CD4-positive, alpha-beta memory T cell (primary cell): ENCODE results near the gene OTOP2. TPM values are rescaled to one million over a fixed set of nuclear protein-coding genes. Genes with fewer than 3 reads are reported as not detected.

Experiments used
- CTCF ChIA-PET: fragments of 350-600 bp; sonication (Branson Sonifier 250); formaldehyde crosslinking; loops from one replicate; lab custom pipeline; 2021; ENCODE audit warnings: inconsistent platforms; ENCODE audit not compliant: partially characterized antibody; lab: Charles Lee
- POLR2A ChIA-PET: fragments of 350-600 bp; sonication (Branson Sonifier 250); formaldehyde crosslinking; loops from one replicate; lab custom pipeline; 2021; ENCODE audit not compliant: partially characterized antibody; lab: Charles Lee
- DNase-seq, 5 donors: peaks; one replicate each; pipeline versions ENCODE4 v3.0.0 to v3.0.0-alpha.2; 2020 to 2022; ENCODE audit warnings: mixed read lengths in 1 of 5
- H3K27ac ChIP-seq: one replicate; pipeline ENCODE4 v1.7.0; 2013; ENCODE audit warnings: low read depth, low read length
- H3K27me3 ChIP-seq: 2 replicates; pipeline ENCODE4 v1.7.0; 2013; ENCODE audit warnings: mild to moderate bottlenecking, low read length, moderate library complexity; ENCODE audit not compliant: insufficient read depth
- H3K36me3 ChIP-seq: 2 replicates; pipeline ENCODE4 v1.7.0; 2013; ENCODE audit warnings: mild to moderate bottlenecking, low read length, moderate library complexity; ENCODE audit not compliant: insufficient read depth
- H3K4me1 ChIP-seq: 2 replicates; pipeline ENCODE4 v1.7.0; 2013; ENCODE audit warnings: mild to moderate bottlenecking, low read length, moderate library complexity; ENCODE audit not compliant: insufficient read depth
- H3K4me3 ChIP-seq, 2 donors: one replicate each; pipeline ENCODE4 v1.7.0; 2013; ENCODE audit warnings: low read length in 2 of 2, mild to moderate bottlenecking in 1 of 2
- H3K9me3 ChIP-seq, 2 donors: one replicate each; pipeline ENCODE4 v1.7.0; 2013; ENCODE audit warnings: low read length in 2 of 2, control low read depth in 1 of 2; ENCODE audit not compliant: control insufficient read depth in 1 of 2
- H3K27ac Mint-ChIP-seq, 7 donors: one replicate each; pipeline ENCODE4 v1.8.0; 2020 to 2021; ENCODE audit warnings: mixed read lengths in 7 of 7, mild to moderate bottlenecking in 6 of 7, inconsistent platforms in 3 of 7, moderate library complexity in 3 of 7
- H3K27me3 Mint-ChIP-seq, 2 donors: one replicate each; pipeline ENCODE4 v1.8.0; 2020 to 2021; ENCODE audit warnings: mixed read lengths in 2 of 2
- H3K36me3 Mint-ChIP-seq, 2 donors: one replicate each; pipeline ENCODE4 v1.8.0; 2020 to 2021; ENCODE audit warnings: mixed read lengths in 2 of 2, inconsistent platforms in 1 of 2, mild to moderate bottlenecking in 1 of 2
- H3K4me1 Mint-ChIP-seq, 4 donors: one replicate each; pipeline ENCODE4 v1.8.0; 2020 to 2021; ENCODE audit warnings: mixed read lengths in 4 of 4, mild to moderate bottlenecking in 1 of 4
- H3K4me3 Mint-ChIP-seq, 8 donors: one replicate each; pipeline ENCODE4 v1.8.0; 2020 to 2021; ENCODE audit warnings: mixed read lengths in 8 of 8, mild to moderate bottlenecking in 7 of 8, moderate library complexity in 6 of 8, inconsistent platforms in 3 of 8
- H3K9me3 Mint-ChIP-seq, 8 donors: one replicate each; pipeline ENCODE4 v1.8.0; 2020 to 2021; ENCODE audit warnings: mixed read lengths in 8 of 8, mild to moderate bottlenecking in 5 of 8, inconsistent platforms in 3 of 8, moderate library complexity in 1 of 8
- intact Hi-C: fragments of 100-400 bp; cut with micrococcal nuclease; formaldehyde crosslinking; loops from one replicate; pipeline ENCODE4 v1.15.1; 2023
- polyA plus RNA-seq, 2 donors: library from polyadenylated mRNA; unstranded; fragments of 300-500 nt; fragmentation: Illumina TruSeq; gene quantifications; one replicate each; pipeline ENCODE4 v1.2.3, GENCODE V29; 2021
- total RNA-seq, 2 experiments: library from RNA; stranded (reverse); gene quantifications; one replicate each; pipeline ENCODE4 v1.2.3, GENCODE V29; 2021

The OTOP2 gene
- total and polyA plus RNA-seq, 4 experiments from 2014 or later: not detected

- Histone ChIP-seq H3K27ac (no peak overlapping the region), H3K4me1 (peaks cover 18% of the 10 kb centered on the region), H3K27me3 (peaks cover 32% of the 10 kb centered on the region), H3K9me3 (no peaks in the 10 kb centered on the region), H3K36me3 (no peaks in the 10 kb centered on the region), H3K4me3 (no peak overlapping the region)
- no peak overlapping the region for H3K27ac Mint-ChIP-seq
- no peaks in the 10 kb centered on the region for H3K9me3 Mint-ChIP-seq
- ChIA-PET CTCF (interaction anchor here (0.8 to 4.5 kb wide), 3 partner anchors 36 to 131 kb away, joined by 3 to 28 read pairs (median 3); no protein-coding TSS in a partner anchor), POLR2A (no interaction called here)
- H3K4me3 Mint-ChIP-seq: peak overlapping the region in 1 of 8 donors; percentile 20
- DNase-seq: no peak
- peaks cover 1 to 17% (median 11%) of the 10 kb centered on the region in 4 donors for H3K4me1 Mint-ChIP-seq
- H3K27me3 Mint-ChIP-seq: peaks cover 32 to 43% of the 10 kb centered on the region in 2 donors
- intact Hi-C loops: no loop called here
- no peaks in the 10 kb centered on the region for H3K36me3 Mint-ChIP-seq
These were observed 2.3 kb upstream of the OTOP2 start for GRCh38 chr17:74921769-74922168.

- Mint-ChIP-seq H3K9me3 (no peaks in the 10 kb centered on the region), H3K27ac (no peak overlapping the region), H3K27me3 (peaks cover 32 to 43% of the 10 kb centered on the region in 2 donors), H3K36me3 (no peaks in the 10 kb centered on the region), H3K4me3 (peak overlapping the region in 1 of 8 donors; percentile 64), H3K4me1 (peaks cover 1 to 17% (median 11%) of the 10 kb centered on the region in 4 donors)
- intact Hi-C loops: no loop called here
- ChIA-PET CTCF (interaction anchor here (4.1 to 4.5 kb wide), 2 partner anchors 36 to 39 kb away, joined by 28 to 33 read pairs; no protein-coding TSS in a partner anchor), POLR2A (no interaction called here)
- H3K9me3 ChIP-seq: no peaks in the 10 kb centered on the region
- DNase-seq: no peak
- no peaks in the 10 kb centered on the region for H3K36me3 ChIP-seq
- H3K4me3 ChIP-seq: no peak overlapping the region
- no peak overlapping the region for H3K27ac ChIP-seq
- H3K27me3 ChIP-seq: peaks cover 32% of the 10 kb centered on the region
- peaks cover 18% of the 10 kb centered on the region for H3K4me1 ChIP-seq
These were observed 1.9 kb upstream of the OTOP2 start for GRCh38 chr17:74922172-74922571.

- peaks cover 32% of the 10 kb centered on the region for H3K27me3 ChIP-seq
- POLR2A ChIA-PET: no interaction called here
- H3K4me3 ChIP-seq: peak within 1 kb of the TSS in 1 of 2 donors; percentile 14
- no peaks in the 10 kb centered on the region for H3K9me3 Mint-ChIP-seq
- no peaks in the 10 kb centered on the region for H3K9me3 ChIP-seq
- CTCF ChIA-PET: interaction anchor here (1.2 to 4.5 kb wide), 4 partner anchors 9 to 38 kb away, joined by 4 to 33 read pairs (median 16); no protein-coding TSS in a partner anchor
- H3K36me3 ChIP-seq: no peaks in the 10 kb centered on the region
- H3K4me1 Mint-ChIP-seq: peaks cover 1 to 17% (median 11%) of the 10 kb centered on the region in 4 donors
- no peak for DNase-seq
- H3K4me1 ChIP-seq: peaks cover 18% of the 10 kb centered on the region
- no peaks in the 10 kb centered on the region for H3K36me3 Mint-ChIP-seq
- no peak within 1 kb of the TSS for H3K27ac Mint-ChIP-seq
- no peak within 1 kb of the TSS for H3K27ac ChIP-seq
- peaks cover 35 to 45% of the 10 kb centered on the region in 2 donors for H3K27me3 Mint-ChIP-seq
- intact Hi-C loops: loop anchor here (1.0 kb wide), 2 partner anchors 35 to 278 kb away; no protein-coding TSS in a partner anchor
- peak within 1 kb of the TSS in 7 of 8 donors; percentile 32 to 68 (median 57) for H3K4me3 Mint-ChIP-seq
These were observed 1.2 kb upstream of the OTOP2 start, which contains the start of gene USH1G for GRCh38 chr17:74922694-74923537. USH1G (minus strand) TSS chr17:74923255; CDS start chr17:74923073, 182 bp downstream.

DNA sequence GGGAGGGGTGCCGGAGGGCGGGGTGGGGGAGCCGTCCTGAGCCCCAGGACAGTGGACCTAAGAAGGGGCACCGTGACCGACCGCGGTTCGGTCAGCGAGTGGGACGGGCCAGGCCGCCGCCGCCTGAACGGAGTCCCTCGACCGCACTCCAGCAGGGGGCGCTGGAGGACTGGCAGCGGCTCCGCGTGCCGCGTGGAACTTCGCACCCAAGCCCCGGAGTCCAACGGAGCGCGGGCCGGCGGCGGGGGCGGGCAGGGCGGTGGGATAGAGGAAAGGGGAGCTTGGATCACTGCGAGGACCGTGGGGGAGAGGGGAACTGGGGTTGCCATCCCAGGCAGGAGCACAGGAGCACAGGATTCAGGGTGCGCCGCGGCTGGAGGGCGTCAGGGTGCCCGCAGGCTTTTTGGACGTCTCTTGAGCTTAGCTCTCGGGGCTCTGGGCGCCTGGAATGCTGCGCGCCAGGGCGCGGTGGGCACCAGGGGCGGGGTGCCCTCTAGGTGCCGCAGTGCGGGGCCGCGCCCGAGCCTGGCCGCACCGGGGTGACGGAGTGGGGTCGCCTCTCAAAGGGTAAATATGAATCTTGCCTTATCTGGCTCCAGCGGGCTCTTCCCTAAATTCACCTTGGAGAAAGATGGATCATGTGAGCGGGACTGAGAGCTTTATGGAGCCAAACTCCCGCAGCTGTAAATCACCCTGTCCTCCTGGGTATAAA, 379 bp upstream of the OTOP2 start:
- no peak overlapping the region for H3K27ac ChIP-seq
- peaks cover 32% of the 10 kb centered on the region for H3K27me3 ChIP-seq
- no peak overlapping the region for H3K27ac Mint-ChIP-seq
- peak; percentile 57 to 76 (median 68) for DNase-seq
- H3K27me3 Mint-ChIP-seq: peaks cover 40 to 46% of the 10 kb centered on the region in 2 donors
- no peaks in the 10 kb centered on the region for H3K9me3 Mint-ChIP-seq
- intact Hi-C loops: loop anchor here (1.0 kb wide), 2 partner anchors 35 to 278 kb away; no protein-coding TSS in a partner anchor
- peaks cover 1 to 17% (median 11%) of the 10 kb centered on the region in 4 donors for H3K4me1 Mint-ChIP-seq
- H3K4me3 ChIP-seq: peak overlapping the region in 1 of 2 donors; percentile 14
- peak overlapping the region in 6 of 8 donors; percentile 13 to 54 (median 44) for H3K4me3 Mint-ChIP-seq
- POLR2A ChIA-PET: no interaction called here
- H3K4me1 ChIP-seq: peaks cover 18% of the 10 kb centered on the region
- no peaks in the 10 kb centered on the region for H3K36me3 ChIP-seq
- no peaks in the 10 kb centered on the region for H3K36me3 Mint-ChIP-seq
- CTCF ChIA-PET: interaction anchor here (0.8 to 4.5 kb wide), 5 partner anchors 9 to 138 kb away, joined by 3 to 33 read pairs (median 4); no protein-coding TSS in a partner anchor
- H3K9me3 ChIP-seq: no peaks in the 10 kb centered on the region

DNA sequence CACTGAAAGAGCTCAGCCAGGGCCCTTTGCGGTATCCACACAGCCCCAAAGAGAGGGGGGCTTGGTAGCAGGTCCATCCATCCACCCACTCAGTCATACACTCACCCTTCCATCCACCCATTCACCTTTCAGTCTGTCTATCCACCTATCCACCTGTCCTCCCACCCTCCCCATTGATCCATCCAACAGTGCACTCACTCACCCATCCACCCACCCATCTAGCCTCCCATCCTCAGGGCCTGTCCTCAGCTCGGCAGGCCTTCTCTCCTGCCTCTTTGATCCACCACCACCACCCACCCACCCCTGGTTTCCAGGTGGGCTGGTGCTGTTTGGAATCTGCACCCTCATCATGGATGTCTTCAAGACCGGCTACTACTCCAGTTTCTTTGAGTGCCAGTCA, 1.2 kb downstream of the OTOP2 start:
- H3K36me3 Mint-ChIP-seq: no peaks in the 10 kb centered on the region
- CTCF ChIA-PET: interaction anchor here (1.1 to 4.5 kb wide), 3 partner anchors 33 to 276 kb away, joined by 3 to 33 read pairs (median 28); no protein-coding TSS in a partner anchor
- peaks cover 47 to 51% of the 10 kb centered on the region in 2 donors for H3K27me3 Mint-ChIP-seq
- H3K9me3 ChIP-seq: no peaks in the 10 kb centered on the region
- H3K27ac Mint-ChIP-seq: no peak overlapping the region
- intact Hi-C loops: no loop called here
- no peak for DNase-seq
- H3K4me1 ChIP-seq: peaks cover 18% of the 10 kb centered on the region
- H3K36me3 ChIP-seq: no peaks in the 10 kb centered on the region
- no peak overlapping the region for H3K4me3 ChIP-seq
- H3K27me3 ChIP-seq: peaks cover 32% of the 10 kb centered on the region
- peak overlapping the region in 2 of 8 donors; percentile 5 to 68 for H3K4me3 Mint-ChIP-seq
- POLR2A ChIA-PET: no interaction called here
- H3K9me3 Mint-ChIP-seq: no peaks in the 10 kb centered on the region
- peaks cover 1 to 17% (median 11%) of the 10 kb centered on the region in 4 donors for H3K4me1 Mint-ChIP-seq
- H3K27ac ChIP-seq: no peak overlapping the region

DNA sequence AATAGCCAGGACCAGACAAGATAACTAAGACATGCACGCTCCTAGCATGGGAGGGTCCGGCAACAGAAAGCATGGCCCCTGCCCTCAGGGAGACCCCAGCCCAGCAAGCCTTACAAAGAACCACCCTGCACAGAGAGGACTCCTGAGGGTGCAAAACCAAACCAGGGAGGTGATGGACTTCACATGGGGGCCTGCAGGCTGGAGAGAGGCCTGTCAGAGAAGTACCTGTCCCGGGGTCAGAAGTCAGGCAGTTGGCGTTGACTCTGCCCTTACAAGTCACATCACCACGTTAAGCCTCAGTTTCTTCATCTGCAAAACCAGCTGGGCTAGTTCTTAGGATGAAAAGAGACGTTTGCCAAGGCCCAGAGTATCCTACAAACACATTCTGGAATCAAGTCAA, 4.7 kb downstream of the OTOP2 start:
- H3K27me3 ChIP-seq: peaks cover 19% of the 10 kb centered on the region
- intact Hi-C loops: no loop called here
- H3K4me3 Mint-ChIP-seq: no peak overlapping the region
- H3K27ac Mint-ChIP-seq: no peak overlapping the region
- no peak overlapping the region for H3K4me3 ChIP-seq
- H3K9me3 ChIP-seq: no peaks in the 10 kb centered on the region
- POLR2A ChIA-PET: no interaction called here
- H3K27ac ChIP-seq: no peak overlapping the region
- no peaks in the 10 kb centered on the region for H3K36me3 ChIP-seq
- no peaks in the 10 kb centered on the region for H3K36me3 Mint-ChIP-seq
- peaks cover 52 to 68% of the 10 kb centered on the region in 2 donors for H3K27me3 Mint-ChIP-seq
- H3K4me1 ChIP-seq: peaks cover 11% of the 10 kb centered on the region
- H3K9me3 Mint-ChIP-seq: no peaks in the 10 kb centered on the region
- no peak for DNase-seq
- H3K4me1 Mint-ChIP-seq: peaks cover 1 to 12% (median 8%) of the 10 kb centered on the region in 4 donors
- CTCF ChIA-PET: interaction anchor here (1.7 kb wide), 1 partner anchor 273 kb away, joined by 3 read pairs; no protein-coding TSS in a partner anchor
